Neuronal stem cell (in vitro differentiated cells): ENCODE data around the gene ETFRF1.

Source experiments
- DNase-seq: peaks from one replicate; pipeline ENCODE4 v3.0.0-alpha.2; 2013; ENCODE audit warnings: low spot score
- H2AFZ ChIP-seq: one replicate; pipeline ENCODE4 v1.6.1; 2013; ENCODE audit warnings: mild to moderate bottlenecking, low read length, inconsistent platforms
- H2AK5ac ChIP-seq: 2 replicates; pipeline ENCODE4 v1.6.1; 2013; ENCODE audit warnings: low read depth, mild to moderate bottlenecking, inconsistent platforms, low read length, moderate library complexity, mixed read lengths
- H2BK120ac ChIP-seq: 2 replicates; pipeline ENCODE4 v1.6.1; 2013; ENCODE audit warnings: low read depth, mild to moderate bottlenecking, inconsistent platforms, low read length, moderate library complexity, mixed read lengths
- H2BK12ac ChIP-seq: one replicate; pipeline ENCODE4 v1.6.1; 2013; ENCODE audit warnings: low read length, inconsistent platforms
- H2BK15ac ChIP-seq: 2 replicates; pipeline ENCODE4 v1.6.1; 2013; ENCODE audit warnings: mild to moderate bottlenecking, low read length, inconsistent platforms, mixed read lengths
- H2BK5ac ChIP-seq: one replicate; pipeline ENCODE4 v1.6.1; 2013; ENCODE audit warnings: inconsistent platforms, mild to moderate bottlenecking, low read length, moderate library complexity
- H3K14ac ChIP-seq: one replicate; pipeline ENCODE4 v1.6.1; 2013; ENCODE audit warnings: low read length, inconsistent platforms
- H3K18ac ChIP-seq: 2 replicates; pipeline ENCODE4 v1.6.1; 2013; ENCODE audit warnings: low read length, inconsistent platforms
- H3K23ac ChIP-seq: 2 replicates; pipeline ENCODE4 v1.6.1; 2013; ENCODE audit warnings: low read depth, mild to moderate bottlenecking, mixed read lengths, low read length, inconsistent platforms; ENCODE audit not compliant: poor library complexity
- H3K27ac ChIP-seq: replicated peaks from 3 replicates; pipeline ENCODE4 v1.5.1; 2013; ENCODE audit warnings: low read length, inconsistent platforms
- H3K27me3 ChIP-seq, 3 experiments: 2 replicates each; pipeline ENCODE4 v1.6.1; 2013; ENCODE audit warnings: low read length in 3 of 3, mild to moderate bottlenecking in 2 of 3, inconsistent platforms in 1 of 3, low read depth in 1 of 3, mixed read lengths in 1 of 3, moderate library complexity in 1 of 3; ENCODE audit not compliant: control insufficient read depth in 3 of 3, insufficient read depth in 3 of 3
- H3K36me3 ChIP-seq, 2 donors: replicated peaks in 1 of 2; 2 replicates each; pipeline ENCODE4 v1.6.1; 2013; ENCODE audit warnings: low read length in 2 of 2; ENCODE audit not compliant: control insufficient read depth in 2 of 2, insufficient read depth in 2 of 2
- H3K4ac ChIP-seq: 2 replicates; pipeline ENCODE4 v1.6.1; 2013; ENCODE audit warnings: inconsistent platforms, mild to moderate bottlenecking, low read length, moderate library complexity
- H3K4me1 ChIP-seq, 2 donors: 1 replicate in 1 of 2; 2 replicates in 1 of 2; pipeline ENCODE4 v1.6.1; 2013; ENCODE audit warnings: low read length in 2 of 2, low read depth in 1 of 2; ENCODE audit not compliant: control insufficient read depth in 2 of 2, insufficient read depth in 1 of 2
- H3K4me2 ChIP-seq: one replicate; pipeline ENCODE4 v1.6.1; 2013; ENCODE audit warnings: mild to moderate bottlenecking, low read length, inconsistent platforms; ENCODE audit not compliant: insufficient read depth, poor library complexity, severe bottlenecking
- H3K4me3 ChIP-seq, 2 donors: 2 replicates each; pipeline ENCODE4 v1.5.1; 2013; ENCODE audit warnings: low read length in 2 of 2, mild to moderate bottlenecking in 2 of 2, inconsistent platforms in 1 of 2, moderate library complexity in 1 of 2
- H3K79me1 ChIP-seq: one replicate; pipeline ENCODE4 v1.6.1; 2013; ENCODE audit warnings: low read depth, mild to moderate bottlenecking, inconsistent platforms, low read length, moderate library complexity
- H3K9ac ChIP-seq: one replicate; pipeline ENCODE4 v1.6.1; 2013; ENCODE audit warnings: mild to moderate bottlenecking, low read depth, low read length, inconsistent platforms; ENCODE audit not compliant: poor library complexity
- H3K9me3 ChIP-seq, 2 donors: replicated peaks in 1 of 2; 2 replicates each; pipeline versions ENCODE3 to v1.6.1; 2013; ENCODE audit warnings: low read length in 2 of 2, mild to moderate bottlenecking in 2 of 2, inconsistent platforms in 1 of 2, low read depth in 1 of 2, mixed read lengths in 1 of 2, moderate library complexity in 1 of 2; ENCODE audit not compliant: control insufficient read depth in 2 of 2, insufficient read depth in 1 of 2
- H4K8ac ChIP-seq: one replicate; pipeline ENCODE4 v1.6.1; 2013; ENCODE audit warnings: low read depth, mild to moderate bottlenecking, inconsistent platforms, low read length, moderate library complexity
- H4K91ac ChIP-seq: one replicate; pipeline ENCODE4 v1.6.1; 2013; ENCODE audit warnings: low read length, low read depth, mild to moderate bottlenecking, inconsistent platforms; ENCODE audit not compliant: poor library complexity
- WGBS, 2 donors: extraction: QIAGEN DNeasy Blood & Tissue Kit; methylation state at CpG; one replicate each; pipeline ENCODE4 v1.1.7; 2013; ENCODE audit warnings: missing lambda C conversion rate in 2 of 2, mixed read lengths in 1 of 2; ENCODE audit not compliant: insufficient read length in 2 of 2, insufficient replicate concordance in 1 of 2; ENCODE audit errors: extremely low coverage in 2 of 2; 5-methylcytosine and 5-hydroxymethylcytosine counted together

The ETFRF1 gene

GRCh38 chr12:25184132-25184531 lies 10.9 kb upstream of the ETFRF1 start:
- H3K4me1 ChIP-seq = no peaks in the 10 kb centered on the region
- no peaks in the 10 kb centered on the region for H3K9me3 ChIP-seq
- no peaks in the 10 kb centered on the region for H3K79me1 ChIP-seq
- H3K9ac ChIP-seq = no peak overlapping the region
- H2BK120ac ChIP-seq = no peak overlapping the region
- H3K4me3 ChIP-seq = no peak overlapping the region
- H3K14ac ChIP-seq = no peak overlapping the region
- H3K23ac ChIP-seq = no peak overlapping the region
- no peak overlapping the region for H2BK5ac ChIP-seq
- no peak overlapping the region for H3K4ac ChIP-seq
- no CpG with 5 or more reads among the region's 2 CpGs for WGBS, 2 donors
- no peak overlapping the region for H3K4me2 ChIP-seq
- no peak overlapping the region for H4K8ac ChIP-seq
- no peak overlapping the region for H2BK15ac ChIP-seq
- H3K27me3 ChIP-seq = no peaks in the 10 kb centered on the region
- no peak overlapping the region for H4K91ac ChIP-seq
- no peak overlapping the region for H3K18ac ChIP-seq
- no peak overlapping the region for H3K27ac ChIP-seq
- no peak for DNase-seq
- H2AFZ ChIP-seq = no peak overlapping the region
- H2BK12ac ChIP-seq = no peak overlapping the region
- H2AK5ac ChIP-seq = no peak overlapping the region
- no peaks in the 10 kb centered on the region for H3K36me3 ChIP-seq

GRCh38 chr12:25186038-25186787 lies 8.8 kb upstream of the ETFRF1 start:
- H3K9me3 ChIP-seq = no peaks in the 10 kb centered on the region
- H3K9ac ChIP-seq = no peak overlapping the region
- no peak overlapping the region for H3K27ac ChIP-seq
- H3K18ac ChIP-seq = no peak overlapping the region
- H2BK120ac ChIP-seq = no peak overlapping the region
- H3K23ac ChIP-seq = no peak overlapping the region
- no peak overlapping the region for H2AK5ac ChIP-seq
- H4K91ac ChIP-seq = no peak overlapping the region
- no peak overlapping the region for H3K4me3 ChIP-seq
- no peak overlapping the region for H3K4ac ChIP-seq
- H3K27me3 ChIP-seq = no peaks in the 10 kb centered on the region
- no peaks in the 10 kb centered on the region for H3K79me1 ChIP-seq
- H2BK12ac ChIP-seq = no peak overlapping the region
- H3K4me1 ChIP-seq = no peaks in the 10 kb centered on the region
- no peaks in the 10 kb centered on the region for H3K36me3 ChIP-seq
- H2BK15ac ChIP-seq = no peak overlapping the region
- H3K4me2 ChIP-seq = no peak overlapping the region
- no peak overlapping the region for H2BK5ac ChIP-seq
- 100% methylated on average over 1 of the region's 4 CpGs; no CpG with 5 or more reads in 1 of the 2 donors for WGBS, 2 donors
- no peak overlapping the region for H2AFZ ChIP-seq
- H3K14ac ChIP-seq = no peak overlapping the region
- DNase-seq = no peak
- no peak overlapping the region for H4K8ac ChIP-seq

GRCh38 chr12:25186788-25187402 lies 8.1 kb upstream of the ETFRF1 start:
- H3K36me3 ChIP-seq = no peaks in the 10 kb centered on the region
- no peak overlapping the region for H3K4me3 ChIP-seq
- no peak overlapping the region for H3K23ac ChIP-seq
- no peaks in the 10 kb centered on the region for H3K27me3 ChIP-seq
- H3K9ac ChIP-seq = no peak overlapping the region
- H2BK15ac ChIP-seq = no peak overlapping the region
- no peak overlapping the region for H2AFZ ChIP-seq
- H3K79me1 ChIP-seq = no peaks in the 10 kb centered on the region
- H3K14ac ChIP-seq = no peak overlapping the region
- no peak overlapping the region for H3K18ac ChIP-seq
- no peak overlapping the region for H4K91ac ChIP-seq
- no peak overlapping the region for H3K4me2 ChIP-seq
- H2BK5ac ChIP-seq = no peak overlapping the region
- H3K27ac ChIP-seq = no peak overlapping the region
- WGBS, 2 donors = no CpG with 5 or more reads among the region's 3 CpGs
- H4K8ac ChIP-seq = no peak overlapping the region
- no peak overlapping the region for H2BK12ac ChIP-seq
- no peaks in the 10 kb centered on the region for H3K4me1 ChIP-seq
- H3K9me3 ChIP-seq = no peaks in the 10 kb centered on the region
- DNase-seq = no peak
- H2AK5ac ChIP-seq = no peak overlapping the region
- no peak overlapping the region for H3K4ac ChIP-seq
- H2BK120ac ChIP-seq = no peak overlapping the region

DNA sequence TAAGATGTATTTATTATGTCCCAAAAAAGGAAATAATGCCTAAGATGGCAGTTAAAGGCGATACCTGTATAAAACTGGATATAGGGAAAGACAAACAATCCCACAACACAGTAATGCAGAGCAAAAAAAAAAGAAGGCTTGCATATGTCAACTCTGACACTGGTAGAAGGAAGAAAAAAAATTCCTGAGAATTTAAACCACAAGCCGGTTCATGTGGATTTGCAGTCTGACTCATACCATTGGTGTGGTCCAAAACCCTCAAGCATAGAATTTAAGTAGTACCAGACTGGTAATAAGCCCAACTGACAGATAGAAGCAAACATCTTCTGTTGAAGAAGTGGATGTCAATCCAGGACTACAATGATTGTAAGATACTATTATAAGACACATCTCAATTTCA lies 7.3 kb upstream of the ETFRF1 start:
- H2AK5ac ChIP-seq = no peak overlapping the region
- H3K36me3 ChIP-seq = no peaks in the 10 kb centered on the region
- no peak overlapping the region for H3K23ac ChIP-seq
- no peak overlapping the region for H2BK12ac ChIP-seq
- H3K9me3 ChIP-seq = no peaks in the 10 kb centered on the region
- no peaks in the 10 kb centered on the region for H3K27me3 ChIP-seq
- DNase-seq = no peak
- H2BK15ac ChIP-seq = no peak overlapping the region
- no peak overlapping the region for H3K4ac ChIP-seq
- no peak overlapping the region for H3K18ac ChIP-seq
- H4K91ac ChIP-seq = no peak overlapping the region
- no peak overlapping the region for H2BK5ac ChIP-seq
- H3K4me1 ChIP-seq = no peaks in the 10 kb centered on the region
- H3K27ac ChIP-seq = no peak overlapping the region
- no peak overlapping the region for H3K9ac ChIP-seq
- no peak overlapping the region for H4K8ac ChIP-seq
- no peak overlapping the region for H2BK120ac ChIP-seq
- no peak overlapping the region for H3K4me2 ChIP-seq
- no peak overlapping the region for H2AFZ ChIP-seq
- H3K14ac ChIP-seq = no peak overlapping the region
- H3K4me3 ChIP-seq = no peak overlapping the region
- no peaks in the 10 kb centered on the region for H3K79me1 ChIP-seq
- no CpG with 5 or more reads among the region's 2 CpGs for WGBS, 2 donors
